Uterus (tissue), 2 donors: Measurements from ENCODE around the gene CCDC85B.

ENCODE experiments used
- CTCF ChIP-seq, 4 experiments: fragments of 200-600 bp in 2 of 4; fragments of 450-650 bp in 2 of 4; sonication (generic) in 2 of 4; IDR thresholded peaks; one replicate each; pipeline ENCODE4 v1.5.1; 2016 to 2019; ENCODE audit warnings: antibody characterized with exemption in 4 of 4, mild to moderate bottlenecking in 2 of 4, moderate library complexity in 1 of 4
- POLR2A ChIP-seq, 2 donors: fragments of 450-650 bp; IDR thresholded peaks; one replicate each; pipeline ENCODE4 v1.6.1; 2016; ENCODE audit warnings: antibody characterized with exemption in 2 of 2, mild to moderate bottlenecking in 1 of 2, moderate library complexity in 1 of 2

GRCh38 chr11:65858681-65859087 lies 31.8 kb upstream of the CCDC85B start:
- TF ChIP-seq CTCF (IDR thresholded peaks at IDR 0.05) (no peak), POLR2A (IDR thresholded peaks at IDR 0.05) (no peak)
